ENCODE data around the gene POLRMT. TPM values are rescaled to one million over a fixed set of nuclear protein-coding genes. Genes with fewer than 3 reads are reported as not detected.

Gene POLRMT
- total RNA-seq, 1 experiment from 2014 or later, result 104 TPM

DNA sequence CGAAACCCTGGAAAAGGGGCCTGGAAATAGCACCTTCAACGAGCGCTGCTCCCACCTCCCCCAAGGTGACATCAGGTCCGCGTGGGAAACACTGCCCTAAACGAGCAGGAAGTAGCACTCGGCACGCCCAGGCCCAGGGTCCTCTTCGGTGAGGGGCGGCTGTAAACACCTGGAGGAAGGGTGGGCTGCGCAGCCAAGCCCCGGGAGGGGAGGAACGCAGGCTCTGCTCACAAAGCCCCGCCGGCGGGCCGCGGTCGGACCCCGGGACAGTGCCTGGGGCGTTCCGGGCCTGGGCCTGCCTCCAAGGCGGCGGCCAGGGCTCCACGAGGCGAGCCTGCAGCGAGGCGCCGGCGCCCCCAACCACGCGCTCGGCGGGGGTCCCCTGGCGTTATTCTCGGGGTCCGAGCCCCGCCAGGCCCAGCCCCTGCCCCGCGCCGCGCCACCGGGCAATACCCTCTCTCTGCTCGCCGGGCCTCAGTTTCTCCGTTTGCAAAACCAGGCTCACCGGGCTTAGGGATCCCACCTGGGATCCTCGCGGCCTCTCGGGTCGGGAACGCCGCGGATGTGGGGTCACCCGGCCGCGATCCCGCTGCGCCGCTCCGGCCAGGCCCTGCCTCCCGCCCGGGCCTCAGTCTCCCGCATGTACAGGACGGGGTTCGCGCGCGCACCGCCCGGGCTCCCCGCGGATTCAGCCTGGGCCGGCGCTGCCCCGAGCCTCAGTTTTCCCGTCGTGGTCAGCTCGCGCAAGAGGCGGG lies 29.0 kb upstream of the POLRMT start:
- Histone ChIP-seq H3K79me2 (ENCODE audit: insufficient read depth, low read length) (peaks cover 49% of the 10 kb centered on the region; the same call in 1 of the 2 replicates), H4K91ac (ENCODE audit: insufficient read length, low read depth, low read length) (no peak overlapping the region), H2BK20ac (ENCODE audit: low read depth, low read length, poor library complexity, severe bottlenecking) (no peak overlapping the region), H3K56ac (ENCODE audit: insufficient read length, low read depth, low read length) (no peak overlapping the region), H2BK12ac (ENCODE audit: insufficient read length, low read depth, low read length) (no peak overlapping the region), H3K9ac (ENCODE audit: extremely low read depth, insufficient read length, low read length) (peak overlapping the region; percentile 73), H2AFZ (ENCODE audit: low read length) (no peak overlapping the region), H3K14ac (ENCODE audit: insufficient read depth, low read length) (peak overlapping the region; percentile 71), H3K18ac (ENCODE audit: insufficient read length, low read depth, low read length) (no peak overlapping the region), H4K5ac (ENCODE audit: insufficient read length, low read depth, low read length) (no peak overlapping the region), H3K27me3 (ENCODE audit: insufficient read depth, low read length) (no peaks in the 10 kb centered on the region), H2BK5ac (ENCODE audit: insufficient read length, low read length) (no peak overlapping the region), H3K27ac (ENCODE audit: insufficient read length, low read depth, low read length) (no peak overlapping the region), H3T11ph (ENCODE audit: low read length) (no peak overlapping the region), H2BK120ac (ENCODE audit: low read depth, low read length, poor library complexity, severe bottlenecking) (no peak overlapping the region), H3K4ac (ENCODE audit: low read depth, low read length) (no peak overlapping the region), H3K23me2 (ENCODE audit: insufficient read length, low read depth, low read length, poor library complexity, severe bottlenecking) (peaks cover 7% of the 10 kb centered on the region), H4K8ac (replicated peaks; ENCODE audit: insufficient read length, low read depth, low read length) (no peak overlapping the region), H3K4me1 (ENCODE audit: insufficient read depth, low read length) (no peaks in the 10 kb centered on the region; the same call in 1 of the 2 replicates), H3K79me1 (ENCODE audit: insufficient read depth, low read depth, low read length, poor library complexity, severe bottlenecking) (peaks cover 2% of the 10 kb centered on the region), H3K23ac (ENCODE audit: insufficient read length, low read depth, low read length) (no peak overlapping the region), H2BK15ac (ENCODE audit: low read depth, low read length) (no peak overlapping the region), H2AK5ac (ENCODE audit: insufficient read length, low read length) (no peak overlapping the region), H4K20me1 (ENCODE audit: control insufficient read depth, insufficient read depth, insufficient read length) (peaks cover 8% of the 10 kb centered on the region), H3K9me3 (ENCODE audit: control insufficient read depth, low read depth, low read length) (no peaks in the 10 kb centered on the region), H3K4me2 (ENCODE audit: insufficient read depth, insufficient read length, low read length) (peak overlapping the region; percentile 69)
- H3K4me1 Mint-ChIP-seq, result peaks cover 13 to 18% of the 10 kb centered on the region in 2 experiments
- peaks cover 19% of the 10 kb centered on the region for H3K27me3 Mint-ChIP-seq (ENCODE audit: low read depth)
- peak overlapping the region in 1 of 3 experiments; percentile 53; a peak in 1 of 7 replicates for H3K27ac Mint-ChIP-seq
- H3K4me3 Mint-ChIP-seq, result peak overlapping the region; percentile 76 to 85
- H3K36me3 Mint-ChIP-seq (ENCODE audit: insufficient read depth in 1 of 3, low read depth in 3 of 3), result peaks cover 0 to 2% (median 0%) of the 10 kb centered on the region in 3 experiments; a peak in 3 of 7 replicates
- peaks cover 4 to 7% of the 10 kb centered on the region in 2 experiments; a peak in 3 of 5 replicates for H3K9me3 Mint-ChIP-seq
- TF ChIP-seq, protein P1, sequence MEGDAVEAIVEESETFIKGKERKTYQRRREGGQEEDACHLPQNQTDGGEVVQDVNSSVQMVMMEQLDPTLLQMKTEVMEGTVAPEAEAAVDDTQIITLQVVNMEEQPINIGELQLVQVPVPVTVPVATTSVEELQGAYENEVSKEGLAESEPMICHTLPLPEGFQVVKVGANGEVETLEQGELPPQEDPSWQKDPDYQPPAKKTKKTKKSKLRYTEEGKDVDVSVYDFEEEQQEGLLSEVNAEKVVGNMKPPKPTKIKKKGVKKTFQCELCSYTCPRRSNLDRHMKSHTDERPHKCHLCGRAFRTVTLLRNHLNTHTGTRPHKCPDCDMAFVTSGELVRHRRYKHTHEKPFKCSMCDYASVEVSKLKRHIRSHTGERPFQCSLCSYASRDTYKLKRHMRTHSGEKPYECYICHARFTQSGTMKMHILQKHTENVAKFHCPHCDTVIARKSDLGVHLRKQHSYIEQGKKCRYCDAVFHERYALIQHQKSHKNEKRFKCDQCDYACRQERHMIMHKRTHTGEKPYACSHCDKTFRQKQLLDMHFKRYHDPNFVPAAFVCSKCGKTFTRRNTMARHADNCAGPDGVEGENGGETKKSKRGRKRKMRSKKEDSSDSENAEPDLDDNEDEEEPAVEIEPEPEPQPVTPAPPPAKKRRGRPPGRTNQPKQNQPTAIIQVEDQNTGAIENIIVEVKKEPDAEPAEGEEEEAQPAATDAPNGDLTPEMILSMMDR (conservative IDR thresholded peaks at IDR 0.05), result no peak
- DNase-seq, result no peak
- no CpG with 5 or more reads among the region's 81 CpGs for WGBS (ENCODE audit: extremely low coverage, insufficient read length, low lambda C conversion rate)
